ENCODE data around the gene BBOX1. TPM values are rescaled to one million over a fixed set of nuclear protein-coding genes. Genes with fewer than 3 reads are reported as not detected.

The BBOX1 gene
- total RNA-seq, 1 experiment from 2014 or later, result 0.29 TPM

Other genes with a start within 250 kb of the BBOX1 start
- 5.7 and 7.4 TPM in 2 replicates for gene FIBIN, start 46.7 kb upstream of the BBOX1 start, total RNA-seq (2014; rRNA removed; shearing (Covaris generic))

All from H4 (cell line).